Glomerular visceral epithelial cell (primary cell): ENCODE results near the gene ZBTB12.

Source experiments
- DNase-seq: peaks from one replicate; pipeline ENCODE4 v3.0.0-alpha.2; 2016; ENCODE audit errors: extremely low spot score

ZBTB12 gene

DNA sequence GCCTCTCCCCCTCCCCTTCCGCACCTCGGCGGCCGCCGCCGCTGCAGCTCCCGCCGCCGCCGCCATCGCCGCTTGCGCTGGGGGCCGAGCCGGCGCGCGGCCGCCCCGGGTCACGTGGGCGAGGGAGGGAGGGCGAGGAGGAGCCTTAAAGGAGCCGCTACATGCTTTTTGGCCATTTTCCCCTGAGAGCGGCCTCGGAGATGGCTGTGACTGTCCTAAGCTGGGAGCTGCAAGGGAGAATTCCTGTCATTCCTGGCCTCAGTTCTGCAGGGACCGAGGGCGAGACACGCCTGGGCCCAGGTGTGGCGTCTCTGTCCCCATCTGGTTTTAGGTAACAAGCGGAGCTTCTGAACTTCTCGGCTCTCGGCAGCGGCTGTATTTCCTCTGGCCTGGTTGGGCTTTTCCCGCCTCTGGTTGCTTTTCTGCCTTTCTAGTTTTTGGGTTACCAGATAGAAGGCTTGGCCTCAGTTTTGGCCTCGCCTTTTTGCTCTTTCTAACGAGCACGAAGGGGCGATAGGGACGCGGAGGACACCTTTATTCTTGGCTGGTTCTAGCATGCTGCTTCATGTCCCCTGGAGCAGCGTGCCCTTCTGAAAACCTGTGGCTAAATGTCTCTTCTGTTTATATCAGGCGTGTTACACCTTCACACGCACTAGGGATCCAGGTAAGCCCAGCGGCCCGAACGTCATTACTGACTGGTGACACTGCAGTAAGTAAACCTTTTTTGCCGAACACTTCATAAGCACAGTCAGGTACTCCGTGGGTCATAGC lies 4.1 kb downstream of the ZBTB12 start, which contains the start of gene EHMT2:
EHMT2 (minus strand) TSS at position 87 of the 771 bp plus-strand sequence; CDS start at position 66, 21 bp downstream.
- DNase-seq: peak; percentile 84

GRCh38 chr6:31896856-31897611 lies 4.9 kb downstream of the ZBTB12 start:
- no peak for DNase-seq

- DNase-seq: no peak
Observed at GRCh38 chr6:31896493-31896855, 5.4 kb downstream of the ZBTB12 start.

- no peak for DNase-seq
Observed at GRCh38 chr6:31892821-31893220, 9.1 kb downstream of the ZBTB12 start.

GRCh38 chr6:31889331-31889972 lies 12.4 kb downstream of the ZBTB12 start:
- DNase-seq: no peak

DNA sequence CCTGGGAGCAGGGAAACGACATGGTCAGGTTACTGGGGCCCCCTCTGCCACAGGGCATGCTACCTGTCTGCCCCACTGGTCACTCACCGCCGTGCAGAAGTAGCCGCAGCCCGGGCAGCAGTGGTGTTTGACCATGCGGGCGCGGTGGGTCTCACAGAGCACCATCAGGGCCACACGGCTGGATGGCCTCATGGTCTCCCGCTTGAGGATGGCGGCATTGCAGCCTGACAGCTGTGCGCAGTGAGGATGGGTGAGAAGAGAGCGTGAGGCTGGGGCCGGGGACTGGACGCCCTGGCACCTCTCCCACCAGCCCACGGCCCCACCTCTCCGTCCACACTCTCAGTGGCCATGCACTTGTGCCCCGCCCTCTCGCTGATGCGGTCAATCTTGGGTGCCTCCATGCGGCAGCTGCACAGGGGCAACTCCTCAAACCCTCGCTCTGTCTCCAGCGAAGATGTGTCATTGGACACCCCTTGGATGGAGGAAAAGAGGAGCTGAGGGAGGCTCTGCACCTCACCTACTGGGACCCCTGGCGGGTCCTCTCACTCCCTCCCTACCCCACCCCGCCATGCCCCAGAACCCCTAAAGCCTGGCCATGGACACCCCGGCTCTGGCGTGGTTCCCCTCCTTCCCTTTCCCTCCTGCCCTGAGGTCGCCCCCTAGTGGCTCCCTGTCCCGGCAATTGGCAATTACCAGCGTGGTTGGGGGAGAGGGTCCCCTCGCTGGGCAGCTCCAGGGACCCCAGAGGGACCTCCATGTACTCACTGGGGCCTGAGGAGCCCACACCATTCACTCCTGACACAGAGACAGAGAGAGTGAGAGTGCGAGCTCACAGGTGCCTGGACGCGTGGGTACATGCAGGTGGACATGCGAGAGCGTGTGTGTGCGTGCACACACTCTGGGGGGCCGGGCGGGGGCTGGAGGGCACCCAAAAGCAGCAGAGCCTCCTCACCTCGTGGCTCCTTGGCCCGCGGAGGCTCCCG lies 13.3 kb downstream of the ZBTB12 start:
- no peak for DNase-seq

DNA sequence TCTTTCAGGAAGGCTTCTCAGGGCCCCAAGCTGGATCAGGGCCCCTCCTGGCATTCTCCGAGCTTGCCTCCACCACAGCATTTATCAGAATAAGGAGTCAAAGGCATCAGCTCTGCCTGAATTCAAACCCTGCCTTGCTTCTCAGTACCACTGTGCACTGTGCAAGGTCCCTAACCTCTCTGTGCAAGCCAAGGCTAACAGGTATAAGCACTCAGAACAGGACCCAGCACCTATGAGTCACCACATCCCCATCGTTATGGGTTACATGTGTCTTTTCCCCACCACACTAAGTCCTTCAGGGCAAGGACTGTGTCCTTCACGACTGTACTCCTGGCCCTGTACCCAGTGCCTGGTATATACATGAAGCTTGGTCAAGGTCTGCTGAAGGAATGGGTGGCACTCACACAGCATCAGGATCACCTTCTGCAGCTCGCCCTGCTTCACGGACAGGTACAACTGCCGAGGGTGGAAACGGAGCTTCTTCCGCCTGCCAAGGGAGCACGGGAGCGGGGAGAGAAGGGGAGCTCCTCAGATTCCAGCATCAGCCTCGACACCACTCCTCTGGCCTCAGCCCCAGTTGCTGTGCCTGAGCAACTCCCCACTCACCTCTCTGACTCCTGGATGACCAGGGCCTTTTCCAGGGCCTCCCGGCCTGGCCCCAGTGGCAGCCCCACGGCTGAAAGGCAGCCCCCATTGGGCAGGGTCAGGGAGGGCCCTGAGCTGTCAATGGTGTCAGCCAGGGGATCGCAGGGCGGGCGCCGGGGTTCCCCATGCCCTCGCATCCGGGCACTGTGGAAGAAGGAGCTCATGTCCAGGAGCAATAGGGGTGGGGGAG lies 14.5 kb downstream of the ZBTB12 start:
- no peak for DNase-seq

DNA sequence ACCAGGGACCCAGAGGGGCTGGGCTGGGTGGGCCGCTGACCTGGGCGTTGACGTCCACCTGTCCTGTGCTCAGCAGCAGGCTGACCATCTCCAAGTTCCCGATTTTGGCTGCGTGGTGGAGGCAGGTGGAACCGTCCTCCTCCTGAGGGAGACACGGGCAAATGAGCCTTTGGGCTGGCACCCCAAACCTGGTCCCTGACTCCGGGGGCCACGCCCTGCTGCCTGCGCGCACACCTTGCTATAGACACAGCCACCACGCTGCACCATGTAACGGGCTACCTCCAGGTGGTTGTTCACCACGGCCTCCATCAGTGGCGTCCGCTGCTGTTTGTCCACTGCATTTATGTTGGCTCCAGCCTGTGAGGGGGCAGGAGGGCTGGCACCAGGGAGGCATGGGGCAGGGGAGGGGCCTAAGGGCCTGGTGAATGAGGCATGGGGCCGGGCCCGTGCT lies 15.3 kb downstream of the ZBTB12 start:
- DNase-seq: no peak

- no peak for DNase-seq
Observed at GRCh38 chr6:31884528-31885035, 17.3 kb downstream of the ZBTB12 start.

GRCh38 chr6:31883676-31884075 lies 18.2 kb downstream of the ZBTB12 start:
- DNase-seq: no peak

GRCh38 chr6:31882344-31882743 lies 19.5 kb downstream of the ZBTB12 start:
- DNase-seq: peak; percentile 78

- no peak for DNase-seq
Observed at GRCh38 chr6:31881136-31881859, 20.6 kb downstream of the ZBTB12 start.

GRCh38 chr6:31880616-31881015 lies 21.3 kb downstream of the ZBTB12 start:
- DNase-seq: no peak

DNA sequence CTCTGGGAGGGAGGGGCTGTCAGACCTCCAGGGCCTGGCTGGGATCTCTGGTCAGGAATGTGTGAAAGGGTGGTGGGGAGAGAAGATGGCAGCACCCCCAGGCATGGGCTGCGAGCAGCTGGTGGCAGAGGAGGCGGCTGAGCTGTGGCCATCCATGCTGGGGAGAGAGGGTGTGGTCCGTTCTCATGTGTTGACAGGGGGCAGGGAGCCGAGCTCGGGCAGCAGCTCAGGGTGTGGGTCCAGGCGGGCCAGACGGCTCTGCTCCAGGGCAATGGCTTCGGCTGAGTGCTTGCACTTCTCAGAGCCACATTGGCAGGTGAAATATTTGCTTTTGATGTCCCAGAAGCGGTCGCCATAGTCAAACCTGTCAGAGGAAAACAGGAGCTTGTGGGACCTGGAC lies 22.0 kb downstream of the ZBTB12 start:
- no peak for DNase-seq

DNA sequence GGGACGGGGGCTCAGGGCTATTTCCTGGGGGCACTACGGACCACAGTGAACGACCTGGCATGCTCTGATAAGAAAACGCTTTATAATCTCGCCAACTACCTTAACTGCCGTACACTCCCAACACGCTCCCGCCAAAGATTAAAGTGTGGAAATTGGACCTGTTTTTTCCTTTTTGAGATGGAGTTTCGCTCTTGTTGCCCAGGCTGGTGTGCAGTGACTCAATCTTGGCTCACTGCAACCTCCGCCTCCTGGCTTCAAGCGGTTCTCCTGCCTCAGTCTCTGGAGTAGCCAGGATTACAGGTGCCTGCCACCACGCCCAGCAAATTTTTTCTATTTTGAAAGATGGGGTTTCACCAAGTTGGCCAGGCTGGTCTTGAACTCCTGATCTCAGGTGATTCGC lies 22.7 kb downstream of the ZBTB12 start:
- DNase-seq: no peak

GRCh38 chr6:31878726-31879125 lies 23.2 kb downstream of the ZBTB12 start, which contains the start of gene SLC44A4:
Gene SLC44A4, minus strand, starts transcription at chr6:31878997. Its CDS starts 17 bp downstream, at chr6:31878980.
- DNase-seq: no peak

- no peak for DNase-seq
Observed at GRCh38 chr6:31878222-31878621, 23.7 kb downstream of the ZBTB12 start.

DNA sequence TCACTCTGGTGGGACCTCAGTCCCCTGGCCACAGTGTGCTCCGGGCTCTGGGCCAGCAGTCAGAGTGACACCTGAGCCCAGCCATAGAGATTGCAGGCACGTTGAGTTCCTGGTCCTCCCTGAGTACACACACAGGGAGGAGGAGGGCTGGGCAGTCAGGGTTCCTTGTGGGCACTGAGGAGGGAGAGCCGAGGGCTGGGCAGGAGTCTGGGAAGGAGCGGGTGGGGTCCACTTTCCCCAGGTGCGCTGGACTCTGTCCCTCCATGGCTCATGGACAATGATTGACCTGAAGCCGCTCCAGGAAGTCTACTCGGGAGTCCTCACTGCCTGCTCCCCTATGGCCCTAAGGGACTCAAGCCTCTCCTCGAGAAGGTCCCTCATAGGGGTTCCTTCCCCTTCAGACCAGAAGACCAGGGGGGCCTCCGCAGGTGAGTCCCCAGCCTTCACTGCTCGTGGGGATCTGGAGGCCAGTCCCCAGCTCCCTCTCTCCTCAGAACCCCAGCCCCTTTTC lies 24.2 kb downstream of the ZBTB12 start:
- no peak for DNase-seq

GRCh38 chr6:31877125-31877650 lies 24.7 kb downstream of the ZBTB12 start:
- no peak for DNase-seq
